ENCODE measurements around the gene ZBTB43. TPM values are rescaled to one million over a fixed set of nuclear protein-coding genes. Genes with fewer than 3 reads are reported as not detected.

The ZBTB43 gene
- total and polyA plus RNA-seq, 2 experiments from 2014 or later, result 9.7 to 11.8 TPM

GRCh38 chr9:126799034-126799433 is 5.8 kb upstream of the ZBTB43 start:
- Histone ChIP-seq H3K4me3 (no peak overlapping the region), H3K36me3 (ENCODE audit: insufficient read depth) (no peaks in the 10 kb centered on the region), H4K20me1 (replicated peaks; ENCODE audit: insufficient read depth) (no peaks in the 10 kb centered on the region), H3K79me2 (replicated peaks; ENCODE audit: insufficient read depth) (no peaks in the 10 kb centered on the region), H2AFZ (no peak overlapping the region), H3K27me3 (ENCODE audit: insufficient read depth) (no peaks in the 10 kb centered on the region), H3K9me2 (ENCODE audit: insufficient read depth) (0 out of 2 replicates have a peak, but pooled peaks cover 3% of the 10 kb centered on the region), H3K4me1 (ENCODE audit: insufficient read depth) (no peaks in the 10 kb centered on the region), H3F3A (replicated peaks; ENCODE audit: low read depth) (no peaks in the 10 kb centered on the region), H3K4me2 (no peak overlapping the region), H3K27ac (ENCODE audit: low read depth) (no peak overlapping the region)
- Mint-ChIP-seq H3K4me3 (no peak overlapping the region), H3K36me3 (ENCODE audit: low read depth) (no peaks in the 10 kb centered on the region; the same call in 2 of the 3 replicates), H3K4me1 (no peaks in the 10 kb centered on the region; the same call in 2 of the 3 replicates), H3K27ac (no peak overlapping the region), H3K27me3 (ENCODE audit: insufficient read depth, low read depth, poor library complexity) (peaks cover 2% of the 10 kb centered on the region), H3K9me3 (peaks cover 7% of the 10 kb centered on the region; the same call in 2 of the 3 replicates)
- ATAC-seq, result no peak
- no peak for DNase-seq (ENCODE audit: low spot score)
- TF ChIP-seq CREB1 (CRISPR knock-in tag; IDR thresholded peaks at IDR 0.05; ENCODE audit: low read depth) (no peak), JUNB (IDR thresholded peaks at IDR 0.05; ENCODE audit: unreplicated experiment) (no peak)

DNA sequence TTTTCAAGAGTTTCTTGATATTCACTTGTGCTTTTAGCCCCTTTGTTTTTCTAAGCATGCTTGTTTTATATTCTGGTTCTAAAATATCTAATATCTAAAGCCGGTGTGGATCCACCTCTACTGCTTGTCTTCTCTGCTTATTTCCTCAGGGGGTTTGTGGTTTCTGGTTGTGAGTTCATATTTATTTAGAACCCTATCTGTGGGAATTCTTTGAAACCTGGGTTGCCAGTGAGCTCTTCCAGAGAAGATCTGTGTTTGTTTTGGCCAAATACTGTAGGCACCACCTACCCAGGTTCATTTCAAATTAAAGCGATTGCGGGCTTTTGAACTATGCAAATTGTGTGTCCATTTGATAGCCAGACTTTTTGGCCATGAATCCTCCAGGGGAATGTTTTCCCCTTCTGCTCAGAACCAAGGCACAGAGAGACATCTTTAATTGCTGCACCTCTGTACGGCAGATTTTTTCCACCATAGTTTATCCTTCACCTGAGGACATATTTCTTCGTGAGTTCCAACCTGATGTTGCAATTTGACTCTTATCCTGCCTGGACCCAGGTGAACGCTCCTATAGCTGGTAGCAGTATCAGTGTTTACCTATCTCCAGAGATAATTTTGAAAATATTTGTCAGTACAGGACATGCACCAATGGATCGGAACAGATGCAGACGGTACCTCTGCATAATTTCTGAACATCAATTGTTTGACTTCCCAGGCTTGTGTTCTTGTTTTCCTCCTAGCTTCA is 2.4 kb upstream of the ZBTB43 start:
- Histone ChIP-seq H3K9me2 (ENCODE audit: insufficient read depth) (peaks cover 5% of the 10 kb centered on the region; the same call in 1 of the 2 replicates), H4K20me1 (replicated peaks; ENCODE audit: insufficient read depth) (peaks cover 10% of the 10 kb centered on the region), H3K36me3 (ENCODE audit: insufficient read depth) (no peaks in the 10 kb centered on the region), H3K4me3 (no peak overlapping the region), H3K27me3 (ENCODE audit: insufficient read depth) (no peaks in the 10 kb centered on the region), H2AFZ (no peak overlapping the region; the same call in 1 of the 2 replicates), H3K79me2 (replicated peaks; ENCODE audit: insufficient read depth) (peaks cover 22% of the 10 kb centered on the region), H3F3A (replicated peaks; ENCODE audit: low read depth) (no peaks in the 10 kb centered on the region), H3K4me1 (ENCODE audit: insufficient read depth) (peaks cover 9% of the 10 kb centered on the region; the same call in 1 of the 2 replicates), H3K27ac (ENCODE audit: low read depth) (no peak overlapping the region), H3K4me2 (no peak overlapping the region)
- Mint-ChIP-seq H3K27me3 (ENCODE audit: insufficient read depth, low read depth, poor library complexity) (peaks cover 12% of the 10 kb centered on the region), H3K4me1 (peaks cover 13% of the 10 kb centered on the region), H3K9me3 (no peaks in the 10 kb centered on the region; the same call in 2 of the 3 replicates), H3K36me3 (ENCODE audit: low read depth) (no peaks in the 10 kb centered on the region; the same call in 2 of the 3 replicates), H3K4me3 (no peak overlapping the region), H3K27ac (no peak overlapping the region)
- DNase-seq (ENCODE audit: low spot score) (no peak), ATAC-seq (no peak)
- TF ChIP-seq EZH2phosphoT487 (IDR thresholded peaks at IDR 0.05; ENCODE audit: unreplicated experiment) (no peak), CREB1 (CRISPR knock-in tag; IDR thresholded peaks at IDR 0.05; ENCODE audit: low read depth) (no peak), STAT1 (IDR thresholded peaks at IDR 0.05; ENCODE audit: unreplicated experiment) (no peak), ZNF331 (CRISPR knock-in tag; IDR thresholded peaks at IDR 0.05; ENCODE audit: low read depth) (no peak), ZNF462 (CRISPR knock-in tag; IDR thresholded peaks at IDR 0.05) (no peak), POLR2AphosphoS5 (IDR thresholded peaks at IDR 0.05; ENCODE audit: low read depth) (no peak), EZH2 (IDR thresholded peaks at IDR 0.05; ENCODE audit: low read depth, unreplicated experiment) (no peak), NANOG (IDR thresholded peaks at IDR 0.05; ENCODE audit: borderline replicate concordance) (no peak), ZNF114 (CRISPR knock-in tag; IDR thresholded peaks at IDR 0.05) (no peak)
- TF ChIP-seq, protein P1, sequence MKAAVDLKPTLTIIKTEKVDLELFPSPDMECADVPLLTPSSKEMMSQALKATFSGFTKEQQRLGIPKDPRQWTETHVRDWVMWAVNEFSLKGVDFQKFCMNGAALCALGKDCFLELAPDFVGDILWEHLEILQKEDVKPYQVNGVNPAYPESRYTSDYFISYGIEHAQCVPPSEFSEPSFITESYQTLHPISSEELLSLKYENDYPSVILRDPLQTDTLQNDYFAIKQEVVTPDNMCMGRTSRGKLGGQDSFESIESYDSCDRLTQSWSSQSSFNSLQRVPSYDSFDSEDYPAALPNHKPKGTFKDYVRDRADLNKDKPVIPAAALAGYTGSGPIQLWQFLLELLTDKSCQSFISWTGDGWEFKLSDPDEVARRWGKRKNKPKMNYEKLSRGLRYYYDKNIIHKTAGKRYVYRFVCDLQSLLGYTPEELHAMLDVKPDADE (IDR thresholded peaks at IDR 0.05), result no peak
- TF ChIP-seq, protein P2, sequence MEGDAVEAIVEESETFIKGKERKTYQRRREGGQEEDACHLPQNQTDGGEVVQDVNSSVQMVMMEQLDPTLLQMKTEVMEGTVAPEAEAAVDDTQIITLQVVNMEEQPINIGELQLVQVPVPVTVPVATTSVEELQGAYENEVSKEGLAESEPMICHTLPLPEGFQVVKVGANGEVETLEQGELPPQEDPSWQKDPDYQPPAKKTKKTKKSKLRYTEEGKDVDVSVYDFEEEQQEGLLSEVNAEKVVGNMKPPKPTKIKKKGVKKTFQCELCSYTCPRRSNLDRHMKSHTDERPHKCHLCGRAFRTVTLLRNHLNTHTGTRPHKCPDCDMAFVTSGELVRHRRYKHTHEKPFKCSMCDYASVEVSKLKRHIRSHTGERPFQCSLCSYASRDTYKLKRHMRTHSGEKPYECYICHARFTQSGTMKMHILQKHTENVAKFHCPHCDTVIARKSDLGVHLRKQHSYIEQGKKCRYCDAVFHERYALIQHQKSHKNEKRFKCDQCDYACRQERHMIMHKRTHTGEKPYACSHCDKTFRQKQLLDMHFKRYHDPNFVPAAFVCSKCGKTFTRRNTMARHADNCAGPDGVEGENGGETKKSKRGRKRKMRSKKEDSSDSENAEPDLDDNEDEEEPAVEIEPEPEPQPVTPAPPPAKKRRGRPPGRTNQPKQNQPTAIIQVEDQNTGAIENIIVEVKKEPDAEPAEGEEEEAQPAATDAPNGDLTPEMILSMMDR (conservative IDR thresholded peaks at IDR 0.05; ENCODE audit: low read depth in 2 of 2), result no peak

Measured in GM23338 (cell line).